SJSA1 (cell line): ENCODE measurements around the gene EHMT1. TPM values are rescaled to one million over a fixed set of nuclear protein-coding genes. Genes with fewer than 3 reads are reported as not detected.

Experiments
- DNase-seq, 2 experiments: peaks; one replicate each; pipeline ENCODE4 v3.0.0-alpha.2; 2015 to 2020; ENCODE audit warnings: low spot score in 2 of 2, low read depth in 1 of 2
- H3K27ac ChIP-seq: fragments of 250-450 bp; sonication (Bioruptor Pico); 2 replicates; pipeline ENCODE4 v1.5.1; 2020; ENCODE audit warnings: mild to moderate bottlenecking, moderate library complexity
- H3K27me3 ChIP-seq: fragments of 250-450 bp; sonication (Bioruptor Pico); replicated peaks from 2 replicates; pipeline ENCODE4 v1.5.1; 2020; ENCODE audit warnings: mild to moderate bottlenecking, moderate library complexity
- H3K36me3 ChIP-seq: fragments of 250-450 bp; sonication (Bioruptor Pico); 2 replicates; pipeline ENCODE4 v1.5.1; 2020; ENCODE audit warnings: mild to moderate bottlenecking
- H3K4me1 ChIP-seq: fragments of 250-450 bp; sonication (Bioruptor Pico); replicated peaks from 2 replicates; pipeline ENCODE4 v1.6.1; 2021; ENCODE audit warnings: mild to moderate bottlenecking
- H3K4me3 ChIP-seq: fragments of 250-450 bp; sonication (Bioruptor Pico); 2 replicates; pipeline ENCODE4 v1.5.1; 2020; ENCODE audit warnings: mild to moderate bottlenecking
- H3K9me3 ChIP-seq: fragments of 250-450 bp; sonication (Bioruptor Pico); replicated peaks from 2 replicates; pipeline ENCODE4 v1.5.1; 2020; ENCODE audit warnings: mild to moderate bottlenecking
- total RNA-seq: library from RNA; depleted of rRNA; stranded (reverse); fragments of >200 nt; shearing (Covaris generic); gene quantifications from 2 replicates; pipeline ENCODE4 v1.2.3, GENCODE V29; 2014

EHMT1 gene
- total RNA-seq, 1 experiment from 2014 or later = 32.0 TPM

DNA sequence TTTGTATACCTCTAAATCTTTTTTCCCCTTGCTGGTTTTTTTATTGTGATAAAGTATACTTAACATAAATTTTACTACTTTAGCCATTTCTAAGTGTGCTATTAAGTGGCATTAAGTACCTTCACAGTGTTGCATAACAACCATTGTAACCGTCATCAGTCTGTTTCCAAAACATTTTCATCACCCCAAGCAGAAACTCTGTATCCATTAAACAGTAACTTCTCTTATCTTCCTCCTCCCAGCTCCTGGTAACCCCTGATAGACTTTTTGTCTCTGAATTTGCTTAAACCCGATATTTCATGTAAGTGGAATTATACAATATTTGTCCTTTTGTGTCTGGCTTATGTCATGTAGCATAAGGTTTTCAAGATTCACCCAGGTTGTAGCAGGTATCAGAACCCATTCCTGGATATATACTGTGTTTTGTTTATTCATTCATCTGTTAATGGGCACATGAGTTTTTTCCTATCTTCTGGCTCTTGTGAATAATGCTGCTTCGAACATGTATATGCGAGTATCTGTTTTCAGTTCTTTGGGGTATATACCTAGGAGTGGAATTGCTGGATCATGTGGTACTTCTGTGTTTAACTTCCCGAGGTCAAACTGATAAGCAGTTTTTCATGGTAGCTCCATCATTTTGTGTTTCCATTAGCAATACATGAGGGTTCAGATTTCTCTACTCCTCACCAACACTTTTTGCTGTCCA is 66.4 kb downstream of the EHMT1 start:
- H3K9me3 ChIP-seq = no peaks in the 10 kb centered on the region
- H3K4me3 ChIP-seq = no peak overlapping the region
- DNase-seq = no peak
- no peaks in the 10 kb centered on the region for H3K27me3 ChIP-seq
- H3K27ac ChIP-seq = no peak overlapping the region
- 0 out of 2 replicates have a peak, but pooled peaks cover 2% of the 10 kb centered on the region for H3K36me3 ChIP-seq
- H3K4me1 ChIP-seq = peaks cover 10% of the 10 kb centered on the region; the same call in 1 of the 2 replicates

DNA sequence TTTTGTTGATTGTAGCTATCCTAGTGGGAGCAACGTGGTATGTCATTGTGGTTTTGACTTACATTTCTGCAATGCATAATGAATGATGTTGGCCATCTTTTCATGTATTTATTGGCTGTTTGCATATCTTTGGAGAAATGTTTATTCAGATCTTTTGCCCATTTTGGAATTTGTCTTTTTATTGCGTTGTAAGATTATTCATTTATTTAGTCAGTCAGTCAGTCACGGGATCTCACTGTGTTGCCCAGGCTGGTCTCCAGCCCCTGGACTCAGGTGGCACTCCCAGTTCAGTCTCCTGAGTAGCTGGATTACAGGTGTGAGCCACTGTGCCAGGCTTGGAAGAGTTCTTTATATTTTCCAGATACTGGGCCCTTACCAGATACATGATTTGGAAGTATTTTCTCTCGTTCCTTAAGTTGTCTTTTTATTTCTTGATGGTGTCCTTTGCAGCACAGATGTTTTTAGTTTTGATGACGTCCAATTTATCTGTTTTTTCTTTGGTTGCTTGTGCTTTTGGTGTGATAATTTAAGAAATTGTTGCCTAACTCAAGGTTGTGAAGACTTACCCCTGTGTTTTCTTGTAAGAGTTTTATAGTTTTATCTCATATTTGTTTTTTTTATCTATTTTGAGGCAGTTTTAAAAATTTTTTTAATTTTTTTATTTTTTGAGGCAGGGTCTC is 67.1 kb downstream of the EHMT1 start:
- H3K4me3 ChIP-seq = no peak overlapping the region
- no peaks in the 10 kb centered on the region for H3K9me3 ChIP-seq
- no peaks in the 10 kb centered on the region for H3K27me3 ChIP-seq
- H3K4me1 ChIP-seq = peaks cover 10% of the 10 kb centered on the region; the same call in 1 of the 2 replicates
- DNase-seq = no peak
- H3K27ac ChIP-seq = no peak overlapping the region
- 0 out of 2 replicates have a peak, but pooled peaks cover 2% of the 10 kb centered on the region for H3K36me3 ChIP-seq

DNA sequence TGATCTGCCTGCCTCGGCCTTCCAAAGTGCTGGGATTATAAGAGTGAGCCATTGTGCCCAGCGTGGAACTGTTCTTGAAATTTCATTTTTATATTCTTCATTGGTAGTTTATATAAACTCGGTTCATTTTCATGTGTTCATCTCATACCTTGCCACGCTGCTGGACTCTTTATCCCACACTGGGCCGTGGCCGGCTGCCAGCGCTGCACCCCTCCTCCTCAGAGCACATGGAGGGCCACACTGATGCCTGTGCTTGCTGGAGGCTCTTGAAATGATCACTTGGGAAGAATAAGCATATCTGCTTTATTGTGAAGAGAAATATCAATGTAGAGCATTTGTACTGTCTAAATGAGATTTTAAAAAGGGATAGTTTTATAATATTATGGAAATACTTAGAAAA is 69.5 kb downstream of the EHMT1 start:
- DNase-seq = no peak
- H3K36me3 ChIP-seq = 0 out of 2 replicates have a peak, but pooled peaks cover 2% of the 10 kb centered on the region

DNA sequence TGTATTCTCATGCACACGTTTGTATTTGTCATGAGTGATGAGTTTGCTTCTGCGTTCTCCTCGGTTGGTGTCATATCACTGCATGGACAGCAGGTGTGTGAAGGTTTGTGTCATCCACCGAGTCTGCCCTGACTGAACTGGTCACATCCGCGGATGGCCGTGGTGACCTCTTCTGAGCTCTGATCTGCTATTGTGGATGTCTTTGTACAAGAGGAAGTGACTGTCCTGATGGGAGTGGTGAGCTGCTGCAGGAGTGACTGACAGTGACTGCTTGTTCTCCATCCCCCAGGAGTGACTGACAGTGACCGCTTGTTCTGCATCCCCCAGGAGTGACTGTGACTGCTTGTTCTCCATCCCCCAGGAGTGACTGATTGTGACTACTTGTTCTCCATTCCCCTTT is 69.9 kb downstream of the EHMT1 start:
- Histone ChIP-seq H3K4me1 (peaks cover 10% of the 10 kb centered on the region; the same call in 1 of the 2 replicates), H3K4me3 (no peak overlapping the region), H3K27ac (no peak overlapping the region), H3K27me3 (no peaks in the 10 kb centered on the region), H3K9me3 (no peaks in the 10 kb centered on the region), H3K36me3 (0 out of 2 replicates have a peak, but pooled peaks cover 2% of the 10 kb centered on the region)
- no peak for DNase-seq

More for the DNA sequence above, 69.5 kb downstream of the EHMT1 start:
- H3K4me3 ChIP-seq = no peak overlapping the region
- H3K4me1 ChIP-seq = peaks cover 10% of the 10 kb centered on the region; the same call in 1 of the 2 replicates
- no peak overlapping the region for H3K27ac ChIP-seq
- no peaks in the 10 kb centered on the region for H3K27me3 ChIP-seq
- no peaks in the 10 kb centered on the region for H3K9me3 ChIP-seq

DNA sequence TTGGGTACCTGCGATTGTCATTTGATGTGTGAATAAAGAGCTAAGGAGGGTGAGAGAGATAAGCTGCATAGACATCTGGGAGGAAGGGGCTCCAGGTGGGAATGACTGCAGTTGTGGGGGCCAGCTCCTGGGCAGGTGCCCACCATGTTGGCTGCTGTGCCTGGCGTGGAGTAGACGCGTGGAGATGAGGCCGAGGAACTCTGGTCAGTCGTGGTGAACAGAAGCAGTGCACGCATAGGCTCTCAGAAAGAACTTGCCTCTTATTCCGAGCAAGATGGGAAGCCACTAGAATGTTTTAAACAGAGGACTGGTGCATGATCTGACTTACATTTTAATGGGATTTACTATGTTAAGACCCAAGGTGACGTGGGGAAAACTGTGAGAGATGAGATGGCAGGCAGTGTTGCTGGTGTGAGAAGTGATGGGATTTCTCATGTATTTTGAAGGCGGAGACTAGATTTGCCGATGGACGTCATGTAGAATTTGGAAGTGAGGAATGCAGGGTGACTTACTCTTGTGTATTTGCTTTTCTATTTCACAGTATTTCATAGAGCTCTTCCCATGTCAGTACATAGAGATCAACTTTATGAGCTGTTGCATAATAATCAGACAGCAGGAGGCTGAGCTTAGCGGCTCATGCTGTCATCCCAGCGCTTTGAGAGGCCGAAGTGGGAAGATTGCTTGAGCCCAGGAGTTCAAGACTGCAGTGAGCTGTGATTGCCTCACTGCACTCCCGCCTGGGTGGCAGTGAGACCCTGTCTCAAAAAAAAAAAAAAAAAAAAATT is 71.1 kb downstream of the EHMT1 start:
- no peak for DNase-seq
- Histone ChIP-seq H3K9me3 (no peaks in the 10 kb centered on the region), H3K27me3 (no peaks in the 10 kb centered on the region), H3K4me3 (no peak overlapping the region), H3K27ac (no peak overlapping the region), H3K36me3 (0 out of 2 replicates have a peak, but pooled peaks cover 2% of the 10 kb centered on the region), H3K4me1 (peaks cover 10% of the 10 kb centered on the region; the same call in 1 of the 2 replicates)

DNA sequence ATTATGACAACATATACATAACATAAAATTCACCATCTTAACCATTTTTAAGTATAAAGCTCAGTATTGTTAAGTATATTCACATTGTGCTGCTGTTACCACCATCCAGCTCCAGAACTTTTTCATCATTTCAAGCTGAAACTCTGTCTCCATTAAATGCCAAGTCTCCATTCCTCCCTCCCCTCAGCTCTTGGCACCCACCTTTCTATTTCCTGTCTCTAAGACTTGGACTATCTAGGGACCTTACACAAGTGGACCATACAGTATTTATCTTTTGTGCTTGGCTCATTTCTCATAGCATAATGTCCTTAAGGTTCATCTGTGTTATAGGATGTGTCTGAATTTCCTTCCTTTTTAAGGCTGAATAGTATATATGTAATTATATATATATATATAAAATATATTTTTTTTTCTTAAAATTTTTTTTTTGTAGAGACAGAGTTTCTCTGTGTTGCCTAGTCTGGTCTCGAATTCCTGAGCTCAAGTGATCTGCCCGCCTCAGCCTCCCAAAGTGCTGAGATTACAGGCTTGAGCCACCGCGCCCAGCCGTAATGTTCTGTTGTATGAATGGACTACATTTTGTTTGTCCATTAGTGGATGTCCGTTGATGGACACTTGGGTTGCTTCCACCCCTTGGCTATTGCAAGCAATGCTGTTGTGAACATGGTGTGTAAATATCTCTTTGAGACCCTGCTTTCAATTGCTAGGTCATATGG is 72.3 kb downstream of the EHMT1 start:
- Histone ChIP-seq H3K9me3 (no peaks in the 10 kb centered on the region), H3K27me3 (no peaks in the 10 kb centered on the region), H3K4me1 (no peaks in the 10 kb centered on the region; the same call in 1 of the 2 replicates), H3K36me3 (0 out of 2 replicates have a peak, but pooled peaks cover 2% of the 10 kb centered on the region), H3K4me3 (no peak overlapping the region), H3K27ac (no peak overlapping the region)
- DNase-seq = no peak

DNA sequence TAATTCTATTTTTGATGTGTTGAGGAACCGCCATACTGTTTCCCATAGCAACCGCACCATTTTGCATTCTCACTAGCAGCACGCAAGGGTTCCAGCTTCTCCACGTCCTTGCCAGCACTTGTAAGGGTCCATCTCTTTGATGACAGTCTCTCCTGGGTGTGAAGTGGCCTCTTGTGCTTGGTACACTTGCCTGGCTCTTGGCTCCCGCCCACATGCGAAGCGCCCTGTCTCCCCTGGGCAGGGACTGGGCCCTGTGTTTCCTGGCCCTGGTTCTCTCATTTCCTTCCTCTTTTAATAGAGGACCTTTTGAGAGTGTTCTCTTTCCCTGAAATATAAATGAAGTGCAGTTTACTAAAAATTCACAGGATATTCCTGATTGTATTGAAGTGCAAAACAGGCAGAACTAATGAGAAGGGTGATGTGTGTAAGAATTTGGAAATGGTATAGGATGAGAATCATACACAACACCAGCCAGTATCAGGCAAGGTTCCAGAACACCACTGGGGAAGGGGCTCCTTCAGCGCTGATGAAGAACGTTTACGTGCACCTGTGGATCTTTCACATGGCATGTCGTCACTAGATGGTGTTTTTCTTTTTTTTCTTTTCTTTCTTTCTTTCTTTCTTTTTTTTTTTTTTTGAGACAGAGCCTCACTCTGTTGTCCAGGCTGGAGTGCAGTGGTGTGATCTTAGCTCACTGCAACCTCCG is 73.0 kb downstream of the EHMT1 start:
- Histone ChIP-seq H3K36me3 (0 out of 2 replicates have a peak, but pooled peaks cover 2% of the 10 kb centered on the region), H3K4me3 (no peak overlapping the region), H3K9me3 (no peaks in the 10 kb centered on the region), H3K27me3 (no peaks in the 10 kb centered on the region), H3K27ac (no peak overlapping the region), H3K4me1 (no peaks in the 10 kb centered on the region)
- no peak for DNase-seq

DNA sequence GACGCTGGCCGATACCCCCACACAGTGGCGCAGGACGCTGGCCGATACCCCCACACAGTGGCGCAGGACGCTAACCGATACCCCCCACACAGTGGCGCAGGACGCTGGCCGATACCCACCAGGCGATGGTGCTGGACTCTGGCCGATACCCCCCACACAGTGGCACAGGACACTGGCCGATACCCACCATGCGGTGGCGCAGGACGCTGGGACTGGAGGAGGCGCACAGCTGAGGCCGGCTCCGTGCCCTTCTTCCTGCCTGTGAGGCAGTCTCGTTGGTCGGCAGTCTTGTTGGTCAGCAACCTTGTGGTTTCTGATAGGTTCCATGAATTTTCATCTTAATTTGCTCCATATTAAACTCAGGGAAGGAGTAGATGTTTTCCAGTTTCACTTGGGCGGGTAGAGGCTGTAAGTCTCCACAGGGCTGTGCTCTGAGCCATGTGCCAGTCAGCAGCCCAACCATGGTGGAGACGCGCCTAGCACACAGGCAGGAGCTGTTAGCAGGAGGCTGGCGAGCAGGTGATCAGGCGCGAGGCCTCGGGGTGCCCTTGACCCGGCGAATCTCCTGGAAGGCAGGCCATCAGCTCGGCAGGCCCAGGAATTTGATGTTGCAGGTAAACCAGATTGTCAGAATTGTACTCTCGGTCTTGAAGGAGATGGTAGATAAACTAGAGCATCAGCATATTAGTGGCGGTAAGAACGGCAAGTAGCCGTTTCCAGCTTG is 75.6 kb downstream of the EHMT1 start:
- Histone ChIP-seq H3K4me3 (no peak overlapping the region), H3K36me3 (no peaks in the 10 kb centered on the region), H3K9me3 (no peaks in the 10 kb centered on the region), H3K27me3 (no peaks in the 10 kb centered on the region), H3K27ac (no peak overlapping the region), H3K4me1 (no peaks in the 10 kb centered on the region)
- DNase-seq = no peak

DNA sequence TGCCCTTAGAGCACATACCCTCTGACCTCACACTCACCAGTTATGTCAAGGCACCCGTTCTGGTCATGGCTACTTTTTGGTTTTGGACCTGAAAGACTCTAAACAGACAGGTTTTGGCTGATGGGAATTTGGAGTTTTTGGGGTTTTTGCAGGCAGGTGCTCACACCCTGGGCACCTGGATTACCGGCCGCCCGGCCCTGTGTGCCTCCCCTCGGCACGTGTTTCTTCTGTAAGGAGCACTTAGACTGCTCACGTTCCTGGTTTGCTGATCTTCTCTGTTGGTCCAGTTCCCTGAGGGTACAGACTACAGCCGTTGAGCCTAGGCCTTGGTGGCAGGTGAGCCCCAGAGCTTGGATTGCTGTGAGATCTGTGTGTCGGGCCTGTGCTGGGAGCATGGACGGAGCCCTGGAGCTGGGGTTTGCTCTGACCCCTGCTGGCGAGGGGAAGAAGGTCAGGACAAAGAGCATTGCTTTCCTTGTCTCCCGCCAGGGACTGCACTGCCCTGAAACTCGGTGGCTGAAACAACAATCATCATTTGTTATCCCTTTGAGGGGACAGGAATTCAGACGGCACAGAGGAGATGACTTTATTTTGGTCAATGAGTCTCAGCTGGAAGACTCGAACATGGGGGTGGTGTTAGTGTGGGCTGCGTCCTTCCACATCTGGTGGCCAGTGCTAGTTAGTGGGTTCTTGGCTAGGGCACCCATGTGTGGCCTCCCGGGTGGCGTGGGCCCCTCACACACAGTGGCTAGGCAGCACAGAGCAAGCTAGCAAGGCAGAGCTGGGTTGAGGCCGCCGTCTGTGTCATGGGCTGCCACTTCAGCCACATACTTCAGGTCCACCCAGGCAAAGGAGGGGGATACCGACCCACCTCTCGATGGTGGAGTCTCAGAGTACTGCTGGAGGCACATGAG is 76.4 kb downstream of the EHMT1 start:
- Histone ChIP-seq H3K27ac (no peak overlapping the region), H3K4me3 (no peak overlapping the region), H3K27me3 (no peaks in the 10 kb centered on the region), H3K36me3 (no peaks in the 10 kb centered on the region), H3K9me3 (no peaks in the 10 kb centered on the region), H3K4me1 (no peaks in the 10 kb centered on the region)
- DNase-seq = no peak

DNA sequence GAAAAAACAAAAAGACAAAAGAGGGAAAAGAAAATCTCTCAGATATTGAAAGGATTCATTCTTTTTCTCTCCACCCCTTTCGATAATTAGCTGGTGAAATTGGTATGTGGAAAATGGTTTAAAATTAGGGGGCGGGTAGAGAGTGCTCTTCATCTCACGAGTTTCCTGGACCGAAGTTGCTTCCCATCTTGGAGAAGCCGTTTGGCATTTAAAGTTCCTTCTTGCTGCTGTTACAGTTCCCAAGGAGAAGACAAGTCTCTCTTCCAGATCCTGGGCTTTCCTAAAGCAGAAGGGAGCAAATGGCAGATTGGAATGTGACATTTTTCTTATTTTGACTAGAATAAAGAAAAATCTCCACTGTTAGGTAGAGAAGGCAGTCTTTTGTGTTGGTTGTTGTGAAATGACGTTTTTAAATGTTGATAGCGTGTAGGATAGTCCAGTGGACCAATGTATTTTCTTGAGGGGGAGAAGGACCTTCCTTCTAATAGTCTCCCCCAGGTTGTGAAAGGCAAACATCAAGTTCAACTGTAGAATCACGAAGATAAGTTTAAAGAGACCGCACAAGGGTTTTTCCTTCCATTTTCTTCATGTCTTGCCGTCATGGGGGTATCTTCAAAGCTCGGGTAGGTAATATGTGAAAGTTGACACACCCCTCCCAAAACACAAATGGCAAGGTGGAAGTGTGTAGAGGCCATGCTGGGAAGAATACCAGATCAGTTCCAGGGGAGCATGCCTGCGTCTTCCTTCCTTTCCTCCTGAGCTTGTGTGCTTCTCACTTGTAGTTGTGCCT is 77.5 kb downstream of the EHMT1 start:
- no peaks in the 10 kb centered on the region for H3K4me1 ChIP-seq
- no peak for DNase-seq

DNA sequence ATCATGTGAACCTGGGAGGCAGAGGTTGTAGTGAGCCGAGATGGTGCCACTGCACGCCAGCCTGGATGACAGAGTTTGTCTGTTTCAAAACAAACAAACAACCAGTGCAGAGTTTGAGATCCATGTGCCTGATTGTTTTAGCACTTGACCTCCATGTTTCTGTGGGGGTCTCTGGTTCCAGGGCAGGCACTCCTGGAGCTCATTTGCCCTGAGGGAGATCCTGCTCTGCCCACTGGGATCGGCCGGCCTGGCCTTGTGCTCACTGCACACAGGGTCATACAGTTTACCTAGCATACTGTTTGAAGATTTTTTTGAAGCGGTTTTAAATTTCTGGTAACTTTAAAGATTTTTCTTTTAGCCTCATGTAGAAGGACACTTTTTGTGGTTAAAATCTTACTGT is 78.4 kb downstream of the EHMT1 start:
- H3K36me3 ChIP-seq = no peaks in the 10 kb centered on the region
- H3K27ac ChIP-seq = no peak overlapping the region
- H3K27me3 ChIP-seq = no peaks in the 10 kb centered on the region
- DNase-seq = no peak
- H3K4me1 ChIP-seq = no peaks in the 10 kb centered on the region
- no peak overlapping the region for H3K4me3 ChIP-seq
- H3K9me3 ChIP-seq = peaks cover under 1% of the 10 kb centered on the region; the same call in 1 of the 2 replicates

More for the DNA sequence above, 77.5 kb downstream of the EHMT1 start:
- no peak overlapping the region for H3K4me3 ChIP-seq
- no peaks in the 10 kb centered on the region for H3K9me3 ChIP-seq
- H3K27me3 ChIP-seq = no peaks in the 10 kb centered on the region
- H3K27ac ChIP-seq = no peak overlapping the region
- H3K36me3 ChIP-seq = no peaks in the 10 kb centered on the region
